Activated naive CD4-positive, alpha-beta T cell treated with anti-CD3 and anti-CD28 coated beads, Interleukin-2, amount 10 ng/mL, durations not matched to agents 7 days and 5 days (primary cell): ENCODE results near the gene CLEC18C.
"Not testable (repeated sequence)": the region's sequence is repeated elsewhere in the genome, so short reads cannot be mapped to it uniquely, and the experiment has no call there.

Experiments
- CTCF ChIA-PET: fragments of 350-600 bp; sonication (Branson Sonifier 250); formaldehyde crosslinking; loops from one replicate; lab custom pipeline; 2021; ENCODE audit warnings: antibody characterized with exemption; lab: Charles Lee
- DNase-seq: peaks from one replicate; pipeline ENCODE4 v3.0.0-alpha.2; 2020
- H3K27ac Mint-ChIP-seq: one replicate; pipeline ENCODE4 v1.8.0; 2021; ENCODE audit warnings: mild to moderate bottlenecking, moderate library complexity, mixed read lengths
- H3K27me3 Mint-ChIP-seq: one replicate; pipeline ENCODE4 v1.8.0; 2021; ENCODE audit warnings: mild to moderate bottlenecking, mixed read lengths
- H3K36me3 Mint-ChIP-seq: one replicate; pipeline ENCODE4 v1.8.0; 2021; ENCODE audit warnings: mixed read lengths
- H3K4me1 Mint-ChIP-seq: one replicate; pipeline ENCODE4 v1.8.0; 2021; ENCODE audit warnings: mixed read lengths
- H3K4me3 Mint-ChIP-seq: one replicate; pipeline ENCODE4 v1.8.0; 2021; ENCODE audit warnings: mild to moderate bottlenecking, moderate library complexity, mixed read lengths
- H3K9me3 Mint-ChIP-seq: one replicate; pipeline ENCODE4 v1.8.0; 2021; ENCODE audit warnings: mixed read lengths

The CLEC18C gene

GRCh38 chr16:70152578-70153302 is 20.8 kb upstream of the CLEC18C start:
- Mint-ChIP-seq H3K4me1 (peaks cover 5% of the 10 kb centered on the region), H3K36me3 (peaks cover 58% of the 10 kb centered on the region), H3K27me3 (no peaks in the 10 kb centered on the region), H3K9me3 (no peaks in the 10 kb centered on the region), H3K4me3 (no peak overlapping the region), H3K27ac (no peak overlapping the region)
- CTCF ChIA-PET, result interaction anchor here (0.8 kb wide), 1 partner anchor 10 kb away, joined by 5 read pairs; no protein-coding TSS in a partner anchor
- DNase-seq, result no peak

GRCh38 chr16:70154736-70155135 is 18.9 kb upstream of the CLEC18C start:
- H3K36me3 Mint-ChIP-seq, result peaks cover 45% of the 10 kb centered on the region
- H3K9me3 Mint-ChIP-seq, DNase-seq, H3K27ac Mint-ChIP-seq, H3K4me1 Mint-ChIP-seq, H3K27me3 Mint-ChIP-seq, H3K4me3 Mint-ChIP-seq: not testable (repeated sequence)
- CTCF ChIA-PET, result interaction anchor here (1.2 kb wide), 1 partner anchor 112 kb away, joined by 4 read pairs; no protein-coding TSS in a partner anchor

DNA sequence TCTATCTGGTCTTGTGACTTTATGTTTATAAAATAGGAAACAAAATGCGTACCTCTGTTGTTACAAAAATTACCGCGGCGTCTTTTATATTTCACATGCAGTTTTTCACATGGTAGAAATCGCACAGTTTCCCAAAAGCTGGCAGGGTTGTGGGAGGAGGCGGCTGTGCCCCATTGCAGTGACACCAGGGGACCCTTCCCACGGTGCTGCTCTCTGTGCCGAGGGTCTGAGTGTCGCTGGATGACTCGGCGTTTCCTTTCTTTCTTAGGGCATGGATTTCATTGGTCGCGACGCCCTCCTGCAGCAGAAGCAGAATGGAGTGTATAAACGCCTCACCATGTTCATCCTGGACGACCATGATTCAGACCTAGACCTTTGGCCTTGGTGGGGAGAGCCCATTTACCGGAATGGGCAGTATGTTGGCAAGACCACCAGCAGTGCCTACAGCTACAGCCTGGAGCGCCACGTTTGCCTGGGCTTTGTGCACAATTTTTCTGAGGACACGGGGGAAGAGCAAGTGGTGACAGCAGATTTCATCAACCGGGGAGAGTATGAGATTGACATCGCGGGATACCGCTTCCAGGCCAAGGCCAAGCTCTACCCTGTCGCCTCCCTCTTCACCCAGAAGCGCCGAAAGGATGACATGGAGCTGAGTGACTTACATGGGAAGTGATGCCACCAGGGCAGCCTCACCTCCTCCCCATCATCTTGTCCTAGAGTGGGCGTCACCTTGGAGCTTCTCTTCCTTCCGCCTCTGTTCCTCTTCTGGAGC is 17.2 kb upstream of the CLEC18C start:
- Mint-ChIP-seq H3K4me1 (peaks cover 3% of the 10 kb centered on the region), H3K36me3 (peaks cover 39% of the 10 kb centered on the region), H3K4me3 (no peak overlapping the region), H3K27me3 (no peaks in the 10 kb centered on the region), H3K27ac (no peak overlapping the region), H3K9me3 (no peaks in the 10 kb centered on the region)
- no peak for DNase-seq
- CTCF ChIA-PET, result interaction anchor here (1.1 to 1.2 kb wide), 2 partner anchors 9 to 111 kb away, joined by 3 to 5 read pairs; no protein-coding TSS in a partner anchor

DNA sequence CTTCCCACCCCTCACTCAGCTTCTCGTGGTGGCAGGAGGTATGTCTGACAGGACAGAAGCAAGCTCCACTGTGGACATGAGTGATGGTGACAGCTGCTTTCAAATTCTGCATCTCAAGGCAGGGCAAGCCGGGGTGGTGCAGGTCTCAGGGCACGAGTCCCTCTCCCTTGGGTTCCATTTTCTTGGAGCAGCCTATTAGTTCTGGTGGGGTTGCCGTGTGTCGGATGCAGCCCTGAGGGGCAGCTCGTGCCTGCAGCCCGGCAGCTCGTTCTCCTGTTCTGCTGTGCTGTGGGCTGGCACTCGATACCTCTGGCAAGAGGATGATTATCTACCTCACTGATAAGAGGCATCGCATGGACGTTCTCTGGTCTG is 16.5 kb upstream of the CLEC18C start:
- no peak for DNase-seq
- H3K9me3 Mint-ChIP-seq, result no peaks in the 10 kb centered on the region
- H3K27me3 Mint-ChIP-seq, result no peaks in the 10 kb centered on the region
- no peaks in the 10 kb centered on the region for H3K4me1 Mint-ChIP-seq
- peaks cover 32% of the 10 kb centered on the region for H3K36me3 Mint-ChIP-seq
- no peak overlapping the region for H3K4me3 Mint-ChIP-seq
- CTCF ChIA-PET, result interaction anchor here (1.1 to 1.2 kb wide), 2 partner anchors 9 to 110 kb away, joined by 3 to 5 read pairs; no protein-coding TSS in a partner anchor
- H3K27ac Mint-ChIP-seq, result no peak overlapping the region

DNA sequence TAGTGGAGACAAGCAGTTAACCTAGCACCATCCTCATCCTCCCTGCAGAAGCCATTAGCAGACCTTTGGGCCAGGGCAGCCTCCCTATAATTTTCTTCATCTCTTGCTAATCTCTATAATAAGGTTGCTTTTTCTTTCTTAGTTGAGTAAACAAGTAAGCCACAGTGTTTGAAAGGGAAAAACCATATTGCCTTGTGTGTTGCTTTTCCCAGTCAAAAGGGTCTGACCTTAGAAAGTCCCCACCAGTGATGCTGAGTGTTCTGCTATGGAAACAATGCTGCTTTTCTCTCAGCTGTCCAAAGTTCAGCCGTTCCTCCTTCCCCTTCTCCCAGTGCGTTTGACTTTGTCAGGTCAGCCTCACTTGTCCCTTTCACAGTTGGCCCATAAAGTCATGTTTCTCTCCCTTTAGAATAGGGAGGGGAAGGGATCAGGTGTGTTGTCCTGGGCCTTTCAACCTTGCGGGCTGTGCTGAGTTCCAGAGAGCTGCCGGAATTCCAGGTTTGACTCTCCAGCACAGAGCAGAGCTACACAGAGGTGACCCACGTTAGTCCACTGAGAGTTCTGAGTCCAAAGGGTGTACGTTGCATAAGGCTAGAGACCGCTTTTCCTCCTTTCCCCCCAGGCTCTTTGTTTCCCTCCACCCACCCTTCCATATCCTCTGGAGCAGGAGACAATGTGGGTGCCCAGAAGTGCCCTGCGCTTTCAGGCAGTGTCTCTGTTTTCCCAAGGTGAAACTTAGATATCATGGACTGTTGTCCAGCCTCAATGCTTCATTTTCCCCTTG is 15.9 kb upstream of the CLEC18C start:
- H3K27ac Mint-ChIP-seq, result no peak overlapping the region
- CTCF ChIA-PET, result interaction anchor here (1.2 kb wide), 1 partner anchor 8 kb away, joined by 3 read pairs; no protein-coding TSS in a partner anchor
- H3K4me1 Mint-ChIP-seq, result no peaks in the 10 kb centered on the region
- no peaks in the 10 kb centered on the region for H3K9me3 Mint-ChIP-seq
- H3K4me3 Mint-ChIP-seq, result no peak overlapping the region
- no peak for DNase-seq
- peaks cover 28% of the 10 kb centered on the region for H3K36me3 Mint-ChIP-seq
- H3K27me3 Mint-ChIP-seq, result no peaks in the 10 kb centered on the region

DNA sequence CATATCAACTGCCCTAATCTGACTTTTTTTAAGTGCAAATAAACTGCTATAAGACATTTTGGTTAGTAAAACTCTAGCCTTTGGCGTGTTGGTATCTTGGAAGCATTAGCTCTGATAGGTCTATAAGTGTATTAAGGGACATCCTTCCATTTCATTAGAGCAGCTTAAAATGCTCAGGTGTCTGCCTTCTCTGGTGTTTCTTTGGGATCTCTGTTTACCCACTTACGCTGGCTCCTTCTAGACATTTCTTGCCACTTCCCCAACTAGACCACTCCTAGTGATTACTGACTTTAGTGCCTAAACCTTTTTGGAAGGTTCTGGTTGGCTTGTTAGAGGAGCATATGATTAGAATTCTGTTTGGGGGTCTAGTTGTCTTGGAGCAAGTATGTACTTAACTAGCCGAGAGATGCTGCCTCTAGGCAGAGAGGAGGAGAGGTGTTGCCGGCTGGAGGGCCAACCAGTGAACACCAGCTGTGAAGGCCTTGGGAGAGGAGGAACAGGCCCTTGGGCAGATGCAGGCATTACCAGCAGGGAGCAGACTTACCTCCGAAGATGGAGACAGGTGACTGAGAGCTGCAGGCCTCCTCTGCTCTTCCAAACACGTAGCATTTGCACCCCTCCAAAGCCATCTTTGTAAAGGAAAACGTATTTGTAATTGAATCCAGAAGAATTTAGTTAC is 15.2 kb upstream of the CLEC18C start:
- CTCF ChIA-PET, result no interaction called here
- no peaks in the 10 kb centered on the region for H3K4me1 Mint-ChIP-seq
- no peak overlapping the region for H3K4me3 Mint-ChIP-seq
- DNase-seq, result no peak
- H3K36me3 Mint-ChIP-seq, result peaks cover 23% of the 10 kb centered on the region
- H3K27ac Mint-ChIP-seq, result no peak overlapping the region
- H3K9me3 Mint-ChIP-seq, result no peaks in the 10 kb centered on the region
- H3K27me3 Mint-ChIP-seq, result no peaks in the 10 kb centered on the region

GRCh38 chr16:70159355-70160348 is 13.9 kb upstream of the CLEC18C start:
- CTCF ChIA-PET, result no interaction called here
- H3K4me1 Mint-ChIP-seq, result no peaks in the 10 kb centered on the region
- no peaks in the 10 kb centered on the region for H3K27me3 Mint-ChIP-seq
- no peak overlapping the region for H3K4me3 Mint-ChIP-seq
- no peak for DNase-seq
- H3K27ac Mint-ChIP-seq, result no peak overlapping the region
- H3K9me3 Mint-ChIP-seq, result no peaks in the 10 kb centered on the region
- peaks cover 20% of the 10 kb centered on the region for H3K36me3 Mint-ChIP-seq

GRCh38 chr16:70160388-70160787 is 13.2 kb upstream of the CLEC18C start:
- no peaks in the 10 kb centered on the region for H3K9me3 Mint-ChIP-seq
- no peak for DNase-seq
- H3K4me1 Mint-ChIP-seq, result no peaks in the 10 kb centered on the region
- H3K4me3 Mint-ChIP-seq, result no peak overlapping the region
- peaks cover 20% of the 10 kb centered on the region for H3K36me3 Mint-ChIP-seq
- CTCF ChIA-PET, result no interaction called here
- no peak overlapping the region for H3K27ac Mint-ChIP-seq
- no peaks in the 10 kb centered on the region for H3K27me3 Mint-ChIP-seq

DNA sequence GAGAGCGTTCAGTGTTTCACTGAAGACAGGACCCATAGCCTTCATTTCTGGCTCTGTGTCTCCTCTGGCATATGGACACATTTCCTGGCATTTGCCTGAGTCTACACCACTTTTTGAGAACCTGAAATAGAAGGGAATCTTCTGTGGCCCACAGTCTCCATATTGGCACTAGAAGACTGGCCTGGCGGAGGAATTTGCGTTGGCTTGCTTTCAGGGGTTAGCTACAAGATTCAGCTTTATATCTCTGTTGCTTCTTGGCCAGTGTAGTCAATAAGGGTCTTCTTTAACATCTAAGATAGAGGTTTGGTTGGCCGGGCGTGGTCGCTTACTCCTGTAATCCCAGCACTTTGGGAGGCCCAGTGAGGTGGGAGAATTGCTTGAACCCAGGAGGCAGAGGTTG is 12.8 kb upstream of the CLEC18C start:
- no peak for DNase-seq
- peaks cover 19% of the 10 kb centered on the region for H3K36me3 Mint-ChIP-seq
- no peak overlapping the region for H3K27ac Mint-ChIP-seq
- H3K4me3 Mint-ChIP-seq, result no peak overlapping the region
- no peaks in the 10 kb centered on the region for H3K4me1 Mint-ChIP-seq
- H3K27me3 Mint-ChIP-seq, result no peaks in the 10 kb centered on the region
- CTCF ChIA-PET, result no interaction called here
- H3K9me3 Mint-ChIP-seq, result no peaks in the 10 kb centered on the region

DNA sequence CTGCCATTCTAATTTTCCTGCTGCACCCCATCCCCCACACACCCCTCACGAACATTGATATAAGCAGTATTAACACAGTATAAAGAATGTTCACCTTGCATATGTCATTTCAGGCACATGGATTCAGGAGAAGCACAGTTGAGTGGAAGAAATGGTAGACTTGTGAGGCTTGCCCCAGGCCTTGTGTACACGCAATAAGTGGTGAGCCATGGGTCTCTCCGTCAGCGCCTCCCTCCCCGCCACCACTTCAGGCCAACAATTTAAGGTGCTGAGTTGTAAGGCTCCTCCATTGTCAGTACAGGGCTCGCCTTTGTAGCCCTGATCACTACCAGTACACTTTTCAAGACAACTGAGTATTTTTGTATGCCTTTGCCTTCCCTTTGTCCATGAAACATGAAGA is 12.2 kb upstream of the CLEC18C start:
- Mint-ChIP-seq H3K4me3 (no peak overlapping the region), H3K36me3 (peaks cover 14% of the 10 kb centered on the region), H3K27ac (no peak overlapping the region), H3K27me3 (no peaks in the 10 kb centered on the region), H3K4me1 (no peaks in the 10 kb centered on the region), H3K9me3 (no peaks in the 10 kb centered on the region)
- CTCF ChIA-PET, result interaction anchor here (1.9 kb wide), 1 partner anchor 9 kb away, joined by 5 read pairs; no protein-coding TSS in a partner anchor
- DNase-seq, result no peak

DNA sequence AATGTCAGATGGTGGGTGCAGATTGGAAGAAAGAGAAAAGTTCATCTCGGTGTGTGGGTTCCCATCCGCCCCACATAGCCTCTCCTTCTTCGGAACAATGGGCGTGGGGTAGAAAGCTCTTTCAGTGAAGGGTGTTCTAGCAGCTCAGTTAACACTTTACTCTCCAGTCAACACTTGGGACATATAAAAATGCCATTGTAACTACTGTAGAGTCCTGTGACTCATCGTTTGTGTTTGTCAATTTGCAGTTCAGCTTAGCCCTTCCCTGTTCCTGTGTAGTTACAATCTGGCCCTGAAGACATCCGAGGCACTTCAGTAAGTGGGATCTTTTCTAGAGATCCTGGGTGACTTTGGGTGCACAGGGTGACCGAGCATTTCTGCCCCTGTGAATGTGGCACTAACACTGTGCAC is 11.5 kb upstream of the CLEC18C start:
- H3K4me1 Mint-ChIP-seq, result no peaks in the 10 kb centered on the region
- CTCF ChIA-PET, result interaction anchor here (1.9 kb wide), 1 partner anchor 9 kb away, joined by 5 read pairs; no protein-coding TSS in a partner anchor
- H3K36me3 Mint-ChIP-seq, result peaks cover 7% of the 10 kb centered on the region
- H3K9me3 Mint-ChIP-seq, result no peaks in the 10 kb centered on the region
- H3K27ac Mint-ChIP-seq, result no peak overlapping the region
- no peak for DNase-seq
- H3K4me3 Mint-ChIP-seq, result no peak overlapping the region
- H3K27me3 Mint-ChIP-seq, result no peaks in the 10 kb centered on the region

DNA sequence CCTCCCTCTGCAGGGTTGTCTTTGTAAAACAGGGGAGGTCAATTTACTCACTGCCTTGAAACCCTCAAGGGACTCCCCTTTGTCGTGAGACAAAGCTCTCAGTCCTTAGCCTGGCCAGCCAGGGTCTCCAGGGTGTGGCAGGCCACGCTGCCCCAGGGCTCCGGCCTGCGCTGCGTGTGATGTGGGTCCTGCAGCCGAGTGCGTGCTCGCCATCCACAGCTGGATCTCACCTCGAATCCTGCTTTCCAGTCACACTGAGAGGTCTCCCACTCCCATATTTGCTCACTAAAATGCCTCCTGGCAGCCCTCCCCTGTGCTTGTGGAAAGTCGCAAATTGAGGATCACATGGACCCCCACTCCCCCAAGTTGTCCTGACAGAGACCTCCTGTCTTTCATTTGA is 10.0 kb upstream of the CLEC18C start:
- Mint-ChIP-seq H3K36me3 (no peaks in the 10 kb centered on the region), H3K9me3 (no peaks in the 10 kb centered on the region), H3K27ac (no peak overlapping the region), H3K27me3 (no peaks in the 10 kb centered on the region), H3K4me1 (no peaks in the 10 kb centered on the region), H3K4me3 (no peak overlapping the region)
- DNase-seq, result no peak
- CTCF ChIA-PET, result no interaction called here

DNA sequence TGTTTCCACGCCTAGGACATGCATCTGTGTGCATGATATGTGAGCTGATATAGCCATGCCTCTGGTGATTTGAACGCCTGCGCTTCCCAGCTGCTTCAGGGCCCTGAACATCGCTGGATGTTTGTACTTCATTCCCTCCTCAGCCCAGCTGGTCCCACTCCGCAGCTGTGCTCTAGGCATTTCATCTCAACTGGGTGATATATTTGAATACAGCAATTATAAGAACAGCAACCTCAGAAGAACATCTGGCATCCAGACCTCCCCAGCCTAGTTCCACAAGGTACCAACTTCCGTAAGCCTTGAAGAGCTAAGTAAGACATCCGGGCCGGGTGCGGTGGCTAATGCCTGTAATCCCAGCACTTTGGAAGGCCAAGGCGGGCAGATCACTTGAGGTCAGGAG is 6.9 kb upstream of the CLEC18C start:
- H3K36me3 Mint-ChIP-seq, CTCF ChIA-PET, H3K9me3 Mint-ChIP-seq, DNase-seq, H3K27me3 Mint-ChIP-seq, H3K4me3 Mint-ChIP-seq, H3K4me1 Mint-ChIP-seq, H3K27ac Mint-ChIP-seq: not testable (repeated sequence)
